ENCODE measurements around the gene GALNT18.

The GALNT18 gene

DNA sequence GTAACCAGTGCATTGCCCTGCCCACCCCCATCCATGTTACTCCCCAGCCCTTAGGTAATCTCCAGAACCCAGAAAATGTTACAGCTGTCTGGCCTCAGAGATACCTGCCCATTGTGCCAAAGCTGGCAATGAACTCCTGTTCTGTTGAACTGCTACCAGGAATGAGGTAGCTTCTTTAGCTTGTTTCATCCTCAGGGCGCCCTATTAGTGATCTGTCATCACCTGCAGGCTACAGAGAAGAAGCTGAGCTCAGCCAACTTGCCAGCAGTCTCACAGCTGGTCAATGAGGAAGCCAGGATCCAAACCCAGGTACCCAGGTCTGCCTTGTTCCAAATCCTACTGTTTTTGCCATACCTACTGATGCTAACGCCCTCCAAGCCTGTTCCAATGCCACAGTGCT, 88.7 kb downstream of the GALNT18 start:
- ChIA-PET POLR2A (no interaction called here), CTCF (interaction anchor here (2.0 kb wide), 1 partner anchor 9 kb away, joined by 6 read pairs; no protein-coding TSS in a partner anchor)
- TF ChIP-seq, protein P1, sequence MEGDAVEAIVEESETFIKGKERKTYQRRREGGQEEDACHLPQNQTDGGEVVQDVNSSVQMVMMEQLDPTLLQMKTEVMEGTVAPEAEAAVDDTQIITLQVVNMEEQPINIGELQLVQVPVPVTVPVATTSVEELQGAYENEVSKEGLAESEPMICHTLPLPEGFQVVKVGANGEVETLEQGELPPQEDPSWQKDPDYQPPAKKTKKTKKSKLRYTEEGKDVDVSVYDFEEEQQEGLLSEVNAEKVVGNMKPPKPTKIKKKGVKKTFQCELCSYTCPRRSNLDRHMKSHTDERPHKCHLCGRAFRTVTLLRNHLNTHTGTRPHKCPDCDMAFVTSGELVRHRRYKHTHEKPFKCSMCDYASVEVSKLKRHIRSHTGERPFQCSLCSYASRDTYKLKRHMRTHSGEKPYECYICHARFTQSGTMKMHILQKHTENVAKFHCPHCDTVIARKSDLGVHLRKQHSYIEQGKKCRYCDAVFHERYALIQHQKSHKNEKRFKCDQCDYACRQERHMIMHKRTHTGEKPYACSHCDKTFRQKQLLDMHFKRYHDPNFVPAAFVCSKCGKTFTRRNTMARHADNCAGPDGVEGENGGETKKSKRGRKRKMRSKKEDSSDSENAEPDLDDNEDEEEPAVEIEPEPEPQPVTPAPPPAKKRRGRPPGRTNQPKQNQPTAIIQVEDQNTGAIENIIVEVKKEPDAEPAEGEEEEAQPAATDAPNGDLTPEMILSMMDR (IDR thresholded peaks at IDR 0.05; ENCODE audit: control extremely low read depth, extremely low read depth, low read depth, missing control alignments): no peak
- no peak for DNase-seq (ENCODE audit: extremely low spot score)

DNA sequence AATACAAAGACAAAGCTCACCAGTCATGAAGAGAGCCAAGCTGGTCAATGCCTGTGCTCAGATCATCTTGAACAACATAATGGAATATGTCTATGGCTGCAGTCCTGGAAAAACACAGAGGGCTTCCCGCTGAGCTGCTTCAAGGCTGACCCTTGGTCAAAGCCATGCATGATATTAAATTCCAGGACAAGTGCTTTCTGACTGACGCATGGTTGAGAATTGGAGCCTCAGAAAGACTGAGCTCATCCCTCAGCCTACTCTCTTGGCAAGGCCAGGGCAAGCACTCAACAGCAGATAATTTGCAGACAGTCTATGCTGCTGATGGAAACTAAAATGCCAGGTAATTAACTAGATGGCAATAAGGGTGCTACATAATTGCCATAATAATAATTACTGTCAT, 89.2 kb downstream of the GALNT18 start:
- CTCF ChIA-PET: interaction anchor here (2.0 kb wide), 1 partner anchor 9 kb away, joined by 6 read pairs; no protein-coding TSS in a partner anchor
- TF ChIP-seq, protein P1 (IDR thresholded peaks at IDR 0.05; ENCODE audit: control extremely low read depth, extremely low read depth, low read depth, missing control alignments): no peak
- DNase-seq (ENCODE audit: extremely low spot score): no peak
- POLR2A ChIA-PET: no interaction called here

GRCh38 chr11:11531131-11531908, 90.5 kb downstream of the GALNT18 start:
- POLR2A ChIA-PET: no interaction called here
- TF ChIP-seq, protein P1 (IDR thresholded peaks at IDR 0.05; ENCODE audit: control extremely low read depth, extremely low read depth, low read depth, missing control alignments): no peak
- CTCF ChIA-PET: interaction anchor here (2.0 kb wide), 1 partner anchor 11 kb away, joined by 6 read pairs; no protein-coding TSS in a partner anchor
- DNase-seq (ENCODE audit: extremely low spot score): no peak

DNA sequence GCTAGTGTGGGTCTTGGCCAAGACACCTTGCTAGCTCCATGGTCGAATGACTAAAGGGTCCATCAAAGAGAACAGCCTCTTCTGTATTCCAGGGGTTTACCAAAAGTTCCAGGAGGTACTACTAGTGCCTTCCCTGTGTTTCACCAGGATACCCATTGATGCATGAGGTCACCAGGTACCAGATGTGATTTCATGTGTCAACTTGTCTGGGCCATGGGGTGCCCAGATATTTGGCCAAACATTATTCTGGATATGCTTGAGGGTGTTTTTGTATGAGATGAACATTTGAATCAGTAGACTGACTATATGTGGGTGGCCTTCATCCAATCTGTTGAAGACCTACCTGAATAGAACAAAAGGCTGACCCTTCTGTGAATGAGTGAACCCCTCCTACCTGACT, 92.8 kb downstream of the GALNT18 start:
- ChIA-PET CTCF (interaction anchor here (0.9 to 1.6 kb wide), 3 partner anchors 9 to 11 kb away, joined by 3 to 6 read pairs (median 3); no protein-coding TSS in a partner anchor), POLR2A (no interaction called here)
- TF ChIP-seq, protein P1 (IDR thresholded peaks at IDR 0.05; ENCODE audit: control extremely low read depth, extremely low read depth, low read depth, missing control alignments): no peak
- no peak for DNase-seq (ENCODE audit: extremely low spot score)

DNA sequence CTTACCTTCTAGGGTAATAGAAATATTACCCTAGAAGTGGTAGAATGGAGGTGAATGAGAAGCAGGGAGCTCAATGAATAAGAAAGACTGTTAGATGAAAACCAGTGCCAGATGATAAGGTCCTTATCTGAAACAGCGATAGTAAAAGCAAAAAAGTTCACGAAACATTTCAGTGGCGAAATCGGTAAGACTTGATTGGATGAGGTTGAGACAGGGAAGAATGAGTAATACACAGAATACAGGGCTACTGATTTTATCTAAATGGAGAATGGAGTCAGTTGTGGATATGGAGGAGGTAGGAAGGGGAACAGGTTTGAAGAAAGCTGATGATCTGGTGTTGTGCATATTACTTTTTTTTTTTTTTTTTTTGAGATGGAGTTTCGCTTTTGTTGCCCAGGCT, 96.5 kb downstream of the GALNT18 start:
- TF ChIP-seq, protein P1 (IDR thresholded peaks at IDR 0.05; ENCODE audit: control extremely low read depth, extremely low read depth, low read depth, missing control alignments): no peak
- ChIA-PET POLR2A (no interaction called here), CTCF (interaction anchor here (1.0 to 1.6 kb wide), 2 partner anchors 12 to 38 kb away, joined by 3 to 5 read pairs; no protein-coding TSS in a partner anchor)
- DNase-seq (ENCODE audit: extremely low spot score): no peak

GRCh38 chr11:11524436-11525061, 97.3 kb downstream of the GALNT18 start:
- ChIA-PET POLR2A (no interaction called here), CTCF (interaction anchor here (1.0 to 1.6 kb wide), 2 partner anchors 11 to 39 kb away, joined by 3 to 5 read pairs; no protein-coding TSS in a partner anchor)
- TF ChIP-seq, protein P1 (IDR thresholded peaks at IDR 0.05; ENCODE audit: control extremely low read depth, extremely low read depth, low read depth, missing control alignments): no peak
- DNase-seq (ENCODE audit: extremely low spot score): no peak
